GM23338 (cell line): Measurements from ENCODE around the gene WSCD1. TPM values are rescaled to one million over a fixed set of nuclear protein-coding genes. Genes with fewer than 3 reads are reported as not detected.

Experiments
- ATAC-seq: fragments of 200-7000 bp; cut with Tn5 transposase; 3 replicates; pipeline ENCODE4 v1.9.1; 2020
- DNase-seq: peaks from one replicate; pipeline ENCODE4 v3.0.0-alpha.2; 2015; ENCODE audit warnings: low spot score
- H2AFZ ChIP-seq: fragments of 200-600 bp; sonication (generic); 2 replicates; pipeline ENCODE4 v1.8.0; 2016; ENCODE audit warnings: antibody characterized with exemption, mild to moderate bottlenecking, moderate library complexity
- H3F3A ChIP-seq: fragments of 200-600 bp; sonication (generic); replicated peaks from 2 replicates; pipeline ENCODE4 v1.8.0; 2017; ENCODE audit warnings: antibody characterized with exemption, mixed run types, low read depth
- H3K27ac ChIP-seq: fragments of 200-600 bp; sonication (generic); 2 replicates; pipeline ENCODE4 v1.6.1; 2016; ENCODE audit warnings: low read depth
- H3K27me3 ChIP-seq: fragments of 200-600 bp; sonication (generic); 2 replicates; pipeline ENCODE4 v1.8.0; 2016; ENCODE audit warnings: mild to moderate bottlenecking, mixed run types, moderate library complexity; ENCODE audit not compliant: insufficient read depth
- H3K36me3 ChIP-seq: fragments of 200-600 bp; sonication (generic); 2 replicates; pipeline ENCODE4 v1.8.0; 2016; ENCODE audit warnings: mild to moderate bottlenecking; ENCODE audit not compliant: insufficient read depth
- H3K4me1 ChIP-seq: fragments of 200-600 bp; sonication (generic); 2 replicates; pipeline ENCODE4 v1.8.0; 2016; ENCODE audit warnings: mild to moderate bottlenecking, moderate library complexity; ENCODE audit not compliant: insufficient read depth
- H3K4me2 ChIP-seq: fragments of 200-600 bp; sonication (generic); 2 replicates; pipeline ENCODE4 v1.7.1; 2017; ENCODE audit warnings: mixed run types
- H3K4me3 ChIP-seq: fragments of 200-600 bp; sonication (generic); 2 replicates; pipeline ENCODE4 v1.6.1; 2016; ENCODE audit warnings: mixed run types
- H3K79me2 ChIP-seq: fragments of 200-600 bp; sonication (generic); replicated peaks from 2 replicates; pipeline ENCODE4 v1.8.0; 2017; ENCODE audit warnings: mild to moderate bottlenecking; ENCODE audit not compliant: insufficient read depth
- H3K9me2 ChIP-seq: fragments of 200-600 bp; sonication (generic); 2 replicates; pipeline ENCODE4 v1.8.0; 2017; ENCODE audit not compliant: insufficient read depth
- H4K20me1 ChIP-seq: fragments of 200-600 bp; sonication (generic); replicated peaks from 2 replicates; pipeline ENCODE4 v1.8.0; 2017; ENCODE audit warnings: mild to moderate bottlenecking; ENCODE audit not compliant: insufficient read depth
- H3K27ac Mint-ChIP-seq: 2 replicates; pipeline ENCODE4 v1.8.0; 2020; ENCODE audit warnings: inconsistent platforms, mild to moderate bottlenecking, moderate library complexity, mixed read lengths
- H3K27me3 Mint-ChIP-seq: 3 replicates; pipeline ENCODE4 v1.8.0; 2022; ENCODE audit warnings: low read depth, mild to moderate bottlenecking, moderate library complexity, mixed read lengths, inconsistent platforms; ENCODE audit not compliant: insufficient read depth, poor library complexity
- H3K36me3 Mint-ChIP-seq: 3 replicates; pipeline ENCODE4 v1.8.0; 2021; ENCODE audit warnings: low read depth, mild to moderate bottlenecking, inconsistent platforms, moderate library complexity, mixed read lengths
- H3K4me1 Mint-ChIP-seq: 3 replicates; pipeline ENCODE4 v1.8.0; 2020; ENCODE audit warnings: mild to moderate bottlenecking, inconsistent platforms, mixed read lengths
- H3K4me3 Mint-ChIP-seq: 3 replicates; pipeline ENCODE4 v1.8.0; 2021; ENCODE audit warnings: moderate library complexity, mild to moderate bottlenecking, inconsistent platforms, mixed read lengths
- H3K9me3 Mint-ChIP-seq: 3 replicates; pipeline ENCODE4 v1.8.0; 2020; ENCODE audit warnings: moderate library complexity, mild to moderate bottlenecking, inconsistent platforms, mixed read lengths
- CREB1 ChIP-seq: fragments of 250-450 bp; sonication (Bioruptor Pico); IDR thresholded peaks from 2 replicates; pipeline ENCODE4 v1.5.0; 2020; ENCODE audit warnings: low read depth, mild to moderate bottlenecking, moderate library complexity
- EZH2 ChIP-seq: fragments of 200-600 bp; sonication (generic); IDR thresholded peaks from one replicate; pipeline ENCODE4 v1.8.0; 2017; ENCODE audit warnings: antibody characterized with exemption, mild to moderate bottlenecking, low read depth; ENCODE audit not compliant: unreplicated experiment
- EZH2phosphoT487 ChIP-seq: fragments of 200-600 bp; sonication (generic); IDR thresholded peaks from one replicate; pipeline ENCODE4 v1.8.1; 2018; ENCODE audit warnings: antibody characterized with exemption; ENCODE audit not compliant: unreplicated experiment
- JUNB ChIP-seq: IDR thresholded peaks from one replicate; pipeline ENCODE4 v1.6.1; 2016; ENCODE audit warnings: antibody characterized with exemption; ENCODE audit not compliant: unreplicated experiment
- NANOG ChIP-seq: IDR thresholded peaks from 2 replicates; pipeline ENCODE4 v1.6.1; 2016; ENCODE audit warnings: antibody characterized with exemption, borderline replicate concordance
- POLR2AphosphoS5 ChIP-seq: IDR thresholded peaks from 2 replicates; pipeline ENCODE4 v1.6.1; 2016; ENCODE audit warnings: antibody characterized with exemption, low read depth
- STAT1 ChIP-seq: IDR thresholded peaks from one replicate; pipeline ENCODE4 v1.6.1; 2016; ENCODE audit warnings: antibody characterized with exemption; ENCODE audit not compliant: unreplicated experiment
- ZNF114 ChIP-seq: fragments of 250-450 bp; sonication (Bioruptor Pico); IDR thresholded peaks from 2 replicates; pipeline ENCODE4 v1.5.0; 2020; ENCODE audit warnings: mild to moderate bottlenecking, moderate library complexity
- ZNF331 ChIP-seq: fragments of 250-450 bp; sonication (Bioruptor Pico); IDR thresholded peaks from 2 replicates; pipeline ENCODE4 v1.5.0; 2020; ENCODE audit warnings: low read depth, mild to moderate bottlenecking, moderate library complexity
- polyA plus RNA-seq: library from polyadenylated mRNA; unstranded; fragments of >200 nt; fragmentation: Nextera tagmentation; extraction: Ambion mirVana; gene quantifications from 2 replicates; pipeline ENCODE4 v1.2.1, GENCODE V29; 2016
- total RNA-seq: library from RNA; depleted of rRNA; stranded (reverse); fragments of >200 nt; shearing (Covaris generic); gene quantifications from 2 replicates; pipeline ENCODE4 v1.2.3, GENCODE V29; 2014
- TF ChIP-seq, protein P1 (sequence below): fragments of 250-450 bp; sonication (Bioruptor Pico); IDR thresholded peaks from 2 replicates; pipeline ENCODE4 v1.5.0; 2020; ENCODE audit warnings: mild to moderate bottlenecking, moderate library complexity
- TF ChIP-seq, protein P2 (sequence below): IDR thresholded peaks from 2 replicates; pipeline ENCODE4 v1.6.1; 2016; ENCODE audit warnings: antibody characterized with exemption
- TF ChIP-seq, protein P3 (sequence below), 2 experiments: fragments of 200-600 bp in 1 of 2; sonication (generic) in 1 of 2; conservative IDR thresholded peaks; 2 replicates each; pipeline versions ENCODE4 v1.5.1 to v1.6.1; 2016 to 2017; ENCODE audit warnings: antibody characterized with exemption in 2 of 2, low read depth in 2 of 2, mild to moderate bottlenecking in 2 of 2, moderate library complexity in 1 of 2
- TF ChIP-seq, protein P4 (sequence below): IDR thresholded peaks from one replicate; pipeline ENCODE4 v1.6.1; 2018; ENCODE audit warnings: antibody characterized with exemption; ENCODE audit not compliant: unreplicated experiment

The WSCD1 gene
- total and polyA plus RNA-seq, 2 experiments from 2014 or later, result 6.1 to 38.9 TPM

DNA sequence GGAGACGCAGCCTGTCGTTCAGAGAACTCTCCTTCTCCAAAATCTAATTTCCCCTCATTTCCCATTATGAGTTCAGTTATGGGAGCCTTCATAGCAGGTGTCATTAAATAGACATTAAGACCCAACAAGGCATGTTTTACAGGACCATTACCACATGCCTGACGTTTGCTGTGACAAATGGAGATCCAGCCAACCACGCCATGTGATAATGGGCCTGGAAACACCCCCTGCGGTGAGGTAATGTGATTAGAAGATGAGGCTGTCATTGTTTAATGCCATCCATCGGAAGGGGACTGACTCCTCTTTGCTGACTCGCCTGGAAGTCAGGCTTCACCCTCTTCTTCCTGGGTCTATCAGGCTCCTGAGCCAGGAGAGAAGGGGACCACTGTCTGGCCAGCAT lies 76.9 kb downstream of the WSCD1 start:
- Mint-ChIP-seq H3K9me3 (peaks cover 38% of the 10 kb centered on the region), H3K36me3 (peaks cover 13% of the 10 kb centered on the region; the same call in 2 of the 3 replicates), H3K27me3 (peaks cover 11% of the 10 kb centered on the region), H3K4me3 (no peak overlapping the region), H3K27ac (no peak overlapping the region), H3K4me1 (peaks cover 5% of the 10 kb centered on the region; the same call in 2 of the 3 replicates)
- TF ChIP-seq ZNF331 (CRISPR knock-in tag) (no peak), POLR2AphosphoS5 (no peak), ZNF114 (no peak), CREB1 (CRISPR knock-in tag) (no peak), EZH2phosphoT487 (no peak), JUNB (no peak), EZH2 (no peak), STAT1 (no peak), NANOG (no peak)
- TF ChIP-seq, protein P1, sequence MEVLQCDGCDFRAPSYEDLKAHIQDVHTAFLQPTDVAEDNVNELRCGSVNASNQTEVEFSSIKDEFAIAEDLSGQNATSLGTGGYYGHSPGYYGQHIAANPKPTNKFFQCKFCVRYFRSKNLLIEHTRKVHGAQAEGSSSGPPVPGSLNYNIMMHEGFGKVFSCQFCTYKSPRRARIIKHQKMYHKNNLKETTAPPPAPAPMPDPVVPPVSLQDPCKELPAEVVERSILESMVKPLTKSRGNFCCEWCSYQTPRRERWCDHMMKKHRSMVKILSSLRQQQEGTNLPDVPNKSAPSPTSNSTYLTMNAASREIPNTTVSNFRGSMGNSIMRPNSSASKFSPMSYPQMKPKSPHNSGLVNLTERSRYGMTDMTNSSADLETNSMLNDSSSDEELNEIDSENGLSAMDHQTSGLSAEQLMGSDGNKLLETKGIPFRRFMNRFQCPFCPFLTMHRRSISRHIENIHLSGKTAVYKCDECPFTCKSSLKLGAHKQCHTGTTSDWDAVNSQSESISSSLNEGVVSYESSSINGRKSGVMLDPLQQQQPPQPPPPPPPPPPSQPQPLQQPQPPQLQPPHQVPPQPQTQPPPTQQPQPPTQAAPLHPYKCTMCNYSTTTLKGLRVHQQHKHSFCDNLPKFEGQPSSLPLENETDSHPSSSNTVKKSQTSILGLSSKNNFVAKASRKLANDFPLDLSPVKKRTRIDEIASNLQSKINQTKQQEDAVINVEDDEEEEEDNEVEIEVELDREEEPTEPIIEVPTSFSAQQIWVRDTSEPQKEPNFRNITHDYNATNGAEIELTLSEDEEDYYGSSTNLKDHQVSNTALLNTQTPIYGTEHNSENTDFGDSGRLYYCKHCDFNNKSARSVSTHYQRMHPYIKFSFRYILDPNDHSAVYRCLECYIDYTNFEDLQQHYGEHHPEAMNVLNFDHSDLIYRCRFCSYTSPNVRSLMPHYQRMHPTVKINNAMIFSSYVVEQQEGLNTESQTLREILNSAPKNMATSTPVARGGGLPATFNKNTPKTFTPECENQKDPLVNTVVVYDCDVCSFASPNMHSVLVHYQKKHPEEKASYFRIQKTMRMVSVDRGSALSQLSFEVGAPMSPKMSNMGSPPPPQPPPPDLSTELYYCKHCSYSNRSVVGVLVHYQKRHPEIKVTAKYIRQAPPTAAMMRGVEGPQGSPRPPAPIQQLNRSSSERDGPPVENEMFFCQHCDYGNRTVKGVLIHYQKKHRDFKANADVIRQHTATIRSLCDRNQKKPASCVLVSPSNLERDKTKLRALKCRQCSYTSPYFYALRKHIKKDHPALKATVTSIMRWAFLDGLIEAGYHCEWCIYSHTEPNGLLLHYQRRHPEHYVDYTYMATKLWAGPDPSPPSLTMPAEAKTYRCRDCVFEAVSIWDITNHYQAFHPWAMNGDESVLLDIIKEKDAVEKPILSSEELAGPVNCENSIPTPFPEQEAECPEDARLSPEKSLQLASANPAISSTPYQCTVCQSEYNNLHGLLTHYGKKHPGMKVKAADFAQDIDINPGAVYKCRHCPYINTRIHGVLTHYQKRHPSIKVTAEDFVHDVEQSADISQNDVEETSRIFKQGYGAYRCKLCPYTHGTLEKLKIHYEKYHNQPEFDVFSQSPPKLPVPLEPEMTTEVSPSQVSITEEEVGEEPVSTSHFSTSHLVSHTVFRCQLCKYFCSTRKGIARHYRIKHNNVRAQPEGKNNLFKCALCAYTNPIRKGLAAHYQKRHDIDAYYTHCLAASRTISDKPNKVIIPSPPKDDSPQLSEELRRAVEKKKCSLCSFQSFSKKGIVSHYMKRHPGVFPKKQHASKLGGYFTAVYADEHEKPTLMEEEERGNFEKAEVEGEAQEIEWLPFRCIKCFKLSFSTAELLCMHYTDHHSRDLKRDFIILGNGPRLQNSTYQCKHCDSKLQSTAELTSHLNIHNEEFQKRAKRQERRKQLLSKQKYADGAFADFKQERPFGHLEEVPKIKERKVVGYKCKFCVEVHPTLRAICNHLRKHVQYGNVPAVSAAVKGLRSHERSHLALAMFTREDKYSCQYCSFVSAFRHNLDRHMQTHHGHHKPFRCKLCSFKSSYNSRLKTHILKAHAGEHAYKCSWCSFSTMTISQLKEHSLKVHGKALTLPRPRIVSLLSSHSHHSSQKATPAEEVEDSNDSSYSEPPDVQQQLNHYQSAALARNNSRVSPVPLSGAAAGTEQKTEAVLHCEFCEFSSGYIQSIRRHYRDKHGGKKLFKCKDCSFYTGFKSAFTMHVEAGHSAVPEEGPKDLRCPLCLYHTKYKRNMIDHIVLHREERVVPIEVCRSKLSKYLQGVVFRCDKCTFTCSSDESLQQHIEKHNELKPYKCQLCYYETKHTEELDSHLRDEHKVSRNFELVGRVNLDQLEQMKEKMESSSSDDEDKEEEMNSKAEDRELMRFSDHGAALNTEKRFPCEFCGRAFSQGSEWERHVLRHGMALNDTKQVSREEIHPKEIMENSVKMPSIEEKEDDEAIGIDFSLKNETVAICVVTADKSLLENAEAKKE (CRISPR knock-in tag), result no peak
- TF ChIP-seq, protein P2, sequence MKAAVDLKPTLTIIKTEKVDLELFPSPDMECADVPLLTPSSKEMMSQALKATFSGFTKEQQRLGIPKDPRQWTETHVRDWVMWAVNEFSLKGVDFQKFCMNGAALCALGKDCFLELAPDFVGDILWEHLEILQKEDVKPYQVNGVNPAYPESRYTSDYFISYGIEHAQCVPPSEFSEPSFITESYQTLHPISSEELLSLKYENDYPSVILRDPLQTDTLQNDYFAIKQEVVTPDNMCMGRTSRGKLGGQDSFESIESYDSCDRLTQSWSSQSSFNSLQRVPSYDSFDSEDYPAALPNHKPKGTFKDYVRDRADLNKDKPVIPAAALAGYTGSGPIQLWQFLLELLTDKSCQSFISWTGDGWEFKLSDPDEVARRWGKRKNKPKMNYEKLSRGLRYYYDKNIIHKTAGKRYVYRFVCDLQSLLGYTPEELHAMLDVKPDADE, result no peak
- TF ChIP-seq, protein P3, sequence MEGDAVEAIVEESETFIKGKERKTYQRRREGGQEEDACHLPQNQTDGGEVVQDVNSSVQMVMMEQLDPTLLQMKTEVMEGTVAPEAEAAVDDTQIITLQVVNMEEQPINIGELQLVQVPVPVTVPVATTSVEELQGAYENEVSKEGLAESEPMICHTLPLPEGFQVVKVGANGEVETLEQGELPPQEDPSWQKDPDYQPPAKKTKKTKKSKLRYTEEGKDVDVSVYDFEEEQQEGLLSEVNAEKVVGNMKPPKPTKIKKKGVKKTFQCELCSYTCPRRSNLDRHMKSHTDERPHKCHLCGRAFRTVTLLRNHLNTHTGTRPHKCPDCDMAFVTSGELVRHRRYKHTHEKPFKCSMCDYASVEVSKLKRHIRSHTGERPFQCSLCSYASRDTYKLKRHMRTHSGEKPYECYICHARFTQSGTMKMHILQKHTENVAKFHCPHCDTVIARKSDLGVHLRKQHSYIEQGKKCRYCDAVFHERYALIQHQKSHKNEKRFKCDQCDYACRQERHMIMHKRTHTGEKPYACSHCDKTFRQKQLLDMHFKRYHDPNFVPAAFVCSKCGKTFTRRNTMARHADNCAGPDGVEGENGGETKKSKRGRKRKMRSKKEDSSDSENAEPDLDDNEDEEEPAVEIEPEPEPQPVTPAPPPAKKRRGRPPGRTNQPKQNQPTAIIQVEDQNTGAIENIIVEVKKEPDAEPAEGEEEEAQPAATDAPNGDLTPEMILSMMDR (conservative IDR thresholded peaks at IDR 0.05; ENCODE audit: low read depth in 2 of 2), result no peak
- TF ChIP-seq, protein P4, sequence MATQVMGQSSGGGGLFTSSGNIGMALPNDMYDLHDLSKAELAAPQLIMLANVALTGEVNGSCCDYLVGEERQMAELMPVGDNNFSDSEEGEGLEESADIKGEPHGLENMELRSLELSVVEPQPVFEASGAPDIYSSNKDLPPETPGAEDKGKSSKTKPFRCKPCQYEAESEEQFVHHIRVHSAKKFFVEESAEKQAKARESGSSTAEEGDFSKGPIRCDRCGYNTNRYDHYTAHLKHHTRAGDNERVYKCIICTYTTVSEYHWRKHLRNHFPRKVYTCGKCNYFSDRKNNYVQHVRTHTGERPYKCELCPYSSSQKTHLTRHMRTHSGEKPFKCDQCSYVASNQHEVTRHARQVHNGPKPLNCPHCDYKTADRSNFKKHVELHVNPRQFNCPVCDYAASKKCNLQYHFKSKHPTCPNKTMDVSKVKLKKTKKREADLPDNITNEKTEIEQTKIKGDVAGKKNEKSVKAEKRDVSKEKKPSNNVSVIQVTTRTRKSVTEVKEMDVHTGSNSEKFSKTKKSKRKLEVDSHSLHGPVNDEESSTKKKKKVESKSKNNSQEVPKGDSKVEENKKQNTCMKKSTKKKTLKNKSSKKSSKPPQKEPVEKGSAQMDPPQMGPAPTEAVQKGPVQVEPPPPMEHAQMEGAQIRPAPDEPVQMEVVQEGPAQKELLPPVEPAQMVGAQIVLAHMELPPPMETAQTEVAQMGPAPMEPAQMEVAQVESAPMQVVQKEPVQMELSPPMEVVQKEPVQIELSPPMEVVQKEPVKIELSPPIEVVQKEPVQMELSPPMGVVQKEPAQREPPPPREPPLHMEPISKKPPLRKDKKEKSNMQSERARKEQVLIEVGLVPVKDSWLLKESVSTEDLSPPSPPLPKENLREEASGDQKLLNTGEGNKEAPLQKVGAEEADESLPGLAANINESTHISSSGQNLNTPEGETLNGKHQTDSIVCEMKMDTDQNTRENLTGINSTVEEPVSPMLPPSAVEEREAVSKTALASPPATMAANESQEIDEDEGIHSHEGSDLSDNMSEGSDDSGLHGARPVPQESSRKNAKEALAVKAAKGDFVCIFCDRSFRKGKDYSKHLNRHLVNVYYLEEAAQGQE, result no peak
- DNase-seq (no peak), ATAC-seq (no peak)
- Histone ChIP-seq H3K79me2 (no peaks in the 10 kb centered on the region), H3K27ac (no peak overlapping the region), H3F3A (no peaks in the 10 kb centered on the region), H3K27me3 (no peaks in the 10 kb centered on the region), H2AFZ (no peak overlapping the region), H3K4me1 (no peaks in the 10 kb centered on the region), H3K36me3 (no peaks in the 10 kb centered on the region), H4K20me1 (no peaks in the 10 kb centered on the region), H3K4me2 (no peak overlapping the region), H3K4me3 (no peak overlapping the region), H3K9me2 (peaks cover 18% of the 10 kb centered on the region; the same call in 1 of the 2 replicates)
